SJCRH30 (cell line): Measurements from ENCODE around the gene ITPRIPL2. TPM values are rescaled to one million over a fixed set of nuclear protein-coding genes. Genes with fewer than 3 reads are reported as not detected.

Experiments
- DNase-seq, 2 experiments: peaks; one replicate each; pipeline ENCODE4 v3.0.0-alpha.2; 2015 to 2020
- H3K27ac ChIP-seq: fragments of 250-450 bp; sonication (Bioruptor Pico); 2 replicates; pipeline ENCODE4 v1.5.1; 2020; ENCODE audit warnings: mild to moderate bottlenecking, moderate library complexity
- H3K27me3 ChIP-seq: fragments of 250-450 bp; sonication (Bioruptor Pico); 2 replicates; pipeline ENCODE4 v1.5.1; 2020; ENCODE audit warnings: mild to moderate bottlenecking, moderate library complexity
- H3K36me3 ChIP-seq: fragments of 250-450 bp; sonication (Bioruptor Pico); 2 replicates; pipeline ENCODE4 v1.5.1; 2020; ENCODE audit warnings: mild to moderate bottlenecking, moderate library complexity
- H3K4me1 ChIP-seq: fragments of 250-450 bp; sonication (Bioruptor Pico); 2 replicates; pipeline ENCODE4 v1.5.1; 2020; ENCODE audit warnings: mild to moderate bottlenecking, moderate library complexity
- H3K4me3 ChIP-seq: fragments of 250-450 bp; sonication (Bioruptor Pico); 2 replicates; pipeline ENCODE4 v1.5.1; 2020; ENCODE audit warnings: mild to moderate bottlenecking, moderate library complexity
- H3K9me3 ChIP-seq: fragments of 250-450 bp; sonication (Bioruptor Pico); replicated peaks from 2 replicates; pipeline ENCODE4 v1.5.1; 2020; ENCODE audit warnings: mild to moderate bottlenecking, moderate library complexity
- total RNA-seq: library from RNA; depleted of rRNA; stranded (reverse); fragments of >200 nt; shearing (Covaris generic); gene quantifications from 2 replicates; pipeline ENCODE4 v1.2.3, GENCODE V29; 2014; rRNA removed

Gene ITPRIPL2
- total RNA-seq, 1 experiment from 2014 or later: 3.6 TPM

- Histone ChIP-seq H3K27me3 (no peaks in the 10 kb centered on the region), H3K4me1 (0 out of 2 replicates have a peak, but pooled peaks cover 1% of the 10 kb centered on the region), H3K4me3 (no peak overlapping the region), H3K9me3 (no peaks in the 10 kb centered on the region), H3K27ac (no peak overlapping the region), H3K36me3 (no peaks in the 10 kb centered on the region)
- no peak for DNase-seq
These were observed 50.5 kb downstream of the ITPRIPL2 start for GRCh38 chr16:19164285-19164684.

GRCh38 chr16:19165101-19165500 is 51.3 kb downstream of the ITPRIPL2 start:
- no peak overlapping the region for H3K27ac ChIP-seq
- no peak overlapping the region for H3K4me3 ChIP-seq
- no peak for DNase-seq
- no peaks in the 10 kb centered on the region for H3K27me3 ChIP-seq
- no peaks in the 10 kb centered on the region for H3K9me3 ChIP-seq
- no peaks in the 10 kb centered on the region for H3K36me3 ChIP-seq
- H3K4me1 ChIP-seq: 0 out of 2 replicates have a peak, but pooled peaks cover 4% of the 10 kb centered on the region

- no peak overlapping the region for H3K27ac ChIP-seq
- H3K4me1 ChIP-seq: 0 out of 2 replicates have a peak, but pooled peaks cover 4% of the 10 kb centered on the region
- H3K36me3 ChIP-seq: no peaks in the 10 kb centered on the region
- H3K27me3 ChIP-seq: no peaks in the 10 kb centered on the region
- H3K4me3 ChIP-seq: no peak overlapping the region
- peak in 1 of 2 experiments; percentile 9 for DNase-seq
- no peaks in the 10 kb centered on the region for H3K9me3 ChIP-seq
These were observed 52.7 kb downstream of the ITPRIPL2 start for GRCh38 chr16:19166500-19166899.

GRCh38 chr16:19167710-19168370 is 54.1 kb downstream of the ITPRIPL2 start, which contains the start of gene SYT17:
TSS of gene SYT17 (plus strand) at chr16:19168240. CDS start at chr16:19168647, 407 bp downstream.
- Histone ChIP-seq H3K27me3 (no peaks in the 10 kb centered on the region), H3K4me3 (peak within 1 kb of the TSS; percentile 77), H3K36me3 (no peaks in the 10 kb centered on the region), H3K27ac (peak within 1 kb of the TSS; percentile 79), H3K4me1 (0 out of 2 replicates have a peak, but pooled peaks cover 4% of the 10 kb centered on the region), H3K9me3 (no peaks in the 10 kb centered on the region)
- peak; percentile 82 to 89 for DNase-seq

- Histone ChIP-seq H3K27ac (peak overlapping the region; percentile 79), H3K9me3 (no peaks in the 10 kb centered on the region), H3K27me3 (no peaks in the 10 kb centered on the region), H3K4me1 (0 out of 2 replicates have a peak, but pooled peaks cover 4% of the 10 kb centered on the region), H3K36me3 (no peaks in the 10 kb centered on the region), H3K4me3 (peak overlapping the region; percentile 77)
- peak; percentile 81 to 84 for DNase-seq
These were observed 54.8 kb downstream of the ITPRIPL2 start for GRCh38 chr16:19168371-19169081.

- peak in 1 of 2 experiments; percentile 14 for DNase-seq
- no peaks in the 10 kb centered on the region for H3K27me3 ChIP-seq
These were observed 55.4 kb downstream of the ITPRIPL2 start for GRCh38 chr16:19169082-19169639.

GRCh38 chr16:19170043-19170655 is 56.4 kb downstream of the ITPRIPL2 start:
- no peak for DNase-seq
- Histone ChIP-seq H3K4me3 (no peak overlapping the region), H3K27me3 (no peaks in the 10 kb centered on the region), H3K27ac (no peak overlapping the region), H3K4me1 (0 out of 2 replicates have a peak, but pooled peaks cover 4% of the 10 kb centered on the region), H3K9me3 (no peaks in the 10 kb centered on the region), H3K36me3 (no peaks in the 10 kb centered on the region)

More at GRCh38 chr16:19169082-19169639, 55.4 kb downstream of the ITPRIPL2 start:
- H3K27ac ChIP-seq: peak overlapping the region; percentile 79
- no peaks in the 10 kb centered on the region for H3K9me3 ChIP-seq
- H3K4me3 ChIP-seq: peak overlapping the region; percentile 77
- no peaks in the 10 kb centered on the region for H3K36me3 ChIP-seq
- H3K4me1 ChIP-seq: 0 out of 2 replicates have a peak, but pooled peaks cover 4% of the 10 kb centered on the region

Other genes starting within 250 kb of the ITPRIPL2 start
- gene SMG1, start 187.6 kb upstream of the ITPRIPL2 start, total RNA-seq: 36.2 and 41.1 TPM in 2 replicates
- 0.34 and 0.43 TPM in 2 replicates for gene TMC7, start 130.0 kb upstream of the ITPRIPL2 start, total RNA-seq
- 16.8 and 21.5 TPM in 2 replicates for gene COQ7, start 46.4 kb upstream of the ITPRIPL2 start, total RNA-seq
- 10.6 and 11.3 TPM in 2 replicates for gene SYT17, start 54.3 kb downstream of the ITPRIPL2 start, total RNA-seq
- not detected in 2 replicates for gene CLEC19A, start 171.8 kb downstream of the ITPRIPL2 start, total RNA-seq